Neural cell (in vitro differentiated cells): ENCODE data around the gene NTN5. TPM values are rescaled to one million over a fixed set of nuclear protein-coding genes. Genes with fewer than 3 reads are reported as not detected.

ENCODE experiments used
- H2AFZ ChIP-seq: fragments of 200-600, 300-800 bp; sonication (generic), shearing (Covaris generic); 2 replicates; pipeline ENCODE4 v1.6.0; 2014; ENCODE audit warnings: low read depth, mild to moderate bottlenecking, antibody characterized with exemption, low read length, moderate library complexity
- H3F3A ChIP-seq: fragments of 200-600 bp; shearing (Covaris generic); 2 replicates; pipeline ENCODE4 v1.6.1; 2016; ENCODE audit warnings: mild to moderate bottlenecking, moderate library complexity, mixed read lengths, antibody characterized with exemption, low read length; ENCODE audit not compliant: insufficient read depth, poor library complexity, severe bottlenecking
- H3K27ac ChIP-seq: fragments of 200-600, 300-800 bp; sonication (generic), shearing (Covaris generic); 2 replicates; pipeline ENCODE4 v1.5.1; 2014; ENCODE audit warnings: mild to moderate bottlenecking, low read length, moderate library complexity
- H3K27me3 ChIP-seq: fragments of 300-800, 200-600 bp; sonication (generic), shearing (Covaris generic); 2 replicates; pipeline ENCODE4 v1.6.0; 2014; ENCODE audit warnings: mild to moderate bottlenecking, low read depth, low read length, moderate library complexity; ENCODE audit not compliant: insufficient read depth
- H3K36me3 ChIP-seq: fragments of 300-800, 200-600 bp; sonication (generic), shearing (Covaris generic); 2 replicates; pipeline ENCODE4 v1.5.1; 2014; ENCODE audit warnings: mild to moderate bottlenecking, antibody characterized with exemption, low read length, moderate library complexity; ENCODE audit not compliant: insufficient read depth
- H3K4me2 ChIP-seq: fragments of 300-800, 200-600 bp; sonication (generic), shearing (Covaris generic); 2 replicates; pipeline ENCODE4 v1.6.0; 2014; ENCODE audit warnings: mild to moderate bottlenecking, low read length
- H3K4me3 ChIP-seq: fragments of 300-800, 200-600 bp; sonication (generic), shearing (Covaris generic); 2 replicates; pipeline ENCODE4 v1.5.1; 2014; ENCODE audit warnings: mild to moderate bottlenecking, low read length, moderate library complexity
- H3K79me2 ChIP-seq: fragments of 200-600 bp; shearing (Covaris generic); replicated peaks from 2 replicates; pipeline ENCODE4 v1.6.0; 2014; ENCODE audit warnings: mild to moderate bottlenecking, low read length, moderate library complexity; ENCODE audit not compliant: insufficient read depth
- H3K9ac ChIP-seq: fragments of 300-800, 200-600 bp; sonication (generic), shearing (Covaris generic); 2 replicates; pipeline ENCODE4 v1.6.1; 2016; ENCODE audit warnings: mild to moderate bottlenecking, low read length, mixed read lengths
- H3K9me2 ChIP-seq: fragments of 200-600 bp; shearing (Covaris generic); 2 replicates; pipeline ENCODE4 v1.6.1; 2016; ENCODE audit warnings: mild to moderate bottlenecking, low read length, mixed read lengths; ENCODE audit not compliant: insufficient read depth
- H3K9me3 ChIP-seq: fragments of 200-600, 300-800 bp; sonication (generic), shearing (Covaris generic); 2 replicates; pipeline ENCODE4 v1.6.1; 2016; ENCODE audit warnings: mild to moderate bottlenecking, mixed run types, low read length, moderate library complexity, mixed read lengths
- H4K20me1 ChIP-seq: fragments of 200-600 bp; shearing (Covaris generic); 2 replicates; pipeline ENCODE4 v1.6.1; 2016; ENCODE audit warnings: mild to moderate bottlenecking, mixed run types; ENCODE audit not compliant: insufficient read depth
- EP300 ChIP-seq: fragments of 450-650 bp; conservative IDR thresholded peaks from 2 replicates; pipeline ENCODE4 v1.6.1; 2014; ENCODE audit warnings: antibody characterized with exemption, mild to moderate bottlenecking, moderate library complexity; ENCODE audit not compliant: poor library complexity, severe bottlenecking
- EZH2 ChIP-seq: fragments of 200-600, 300-800 bp; shearing (Covaris generic), sonication (generic); IDR thresholded peaks from 2 replicates; pipeline ENCODE4 v1.6.1; 2014; ENCODE audit warnings: antibody characterized with exemption, low read length, borderline replicate concordance, mild to moderate bottlenecking; ENCODE audit not compliant: insufficient read depth, poor library complexity, severe bottlenecking
- MXI1 ChIP-seq: fragments of 450-650 bp; conservative IDR thresholded peaks from 2 replicates; pipeline ENCODE4 v1.6.1; 2014; ENCODE audit warnings: antibody characterized with exemption, mild to moderate bottlenecking; ENCODE audit not compliant: poor library complexity, severe bottlenecking
- POLR2AphosphoS5 ChIP-seq: IDR thresholded peaks from 2 replicates; pipeline ENCODE4 v1.6.1; 2012
- RAD21 ChIP-seq: fragments of 450-650 bp; conservative IDR thresholded peaks from 2 replicates; pipeline ENCODE4 v1.6.1; 2014; ENCODE audit warnings: antibody characterized with exemption, mild to moderate bottlenecking, moderate library complexity
- SMC3 ChIP-seq: fragments of 450-650 bp; conservative IDR thresholded peaks from 2 replicates; pipeline ENCODE4 v1.6.1; 2014; ENCODE audit warnings: antibody characterized with exemption, mild to moderate bottlenecking, moderate library complexity; ENCODE audit not compliant: poor library complexity
- TAF1 ChIP-seq: IDR thresholded peaks from 2 replicates; pipeline ENCODE4 v1.6.1; 2012; ENCODE audit warnings: low read depth
- polyA plus RNA-seq: library from polyadenylated mRNA; depleted of rRNA; stranded (reverse); fragments of >200 nt; gene quantifications from 2 replicates; pipeline ENCODE4 v1.2.3, GENCODE V29; 2014
- TF ChIP-seq, protein P1 (sequence below): IDR thresholded peaks from 2 replicates; pipeline ENCODE4 v1.6.1; 2012; ENCODE audit warnings: borderline replicate concordance
- TF ChIP-seq, protein P2 (sequence below): fragments of 450-650 bp; IDR thresholded peaks from 2 replicates; pipeline ENCODE4 v1.5.1; 2014; ENCODE audit warnings: antibody characterized with exemption, mild to moderate bottlenecking, moderate library complexity; ENCODE audit not compliant: poor library complexity, severe bottlenecking

Gene NTN5
- polyA plus RNA-seq, 1 donor from 2014 or later = not detected

DNA sequence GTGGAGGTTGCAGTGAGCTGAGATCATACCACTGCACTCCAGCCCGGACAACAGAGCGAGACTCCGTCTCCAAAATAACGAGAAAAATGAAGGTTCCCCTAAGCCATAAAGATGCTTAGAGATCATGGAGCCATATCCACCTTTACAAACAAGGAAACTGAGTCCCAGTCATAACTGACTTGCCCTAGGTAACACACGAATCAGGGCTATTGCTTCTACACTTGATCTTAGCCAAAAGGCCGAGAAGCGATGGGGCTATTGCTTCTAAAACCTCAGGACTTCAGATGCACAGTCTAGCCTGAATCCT, 38.8 kb downstream of the NTN5 start:
- Histone ChIP-seq H3K4me3 (peak overlapping the region; percentile 66), H3F3A (peaks cover 7% of the 10 kb centered on the region), H3K9ac (peak overlapping the region; percentile 51), H3K36me3 (no peaks in the 10 kb centered on the region), H3K27me3 (no peaks in the 10 kb centered on the region), H4K20me1 (no peaks in the 10 kb centered on the region), H2AFZ (no peak overlapping the region), H3K27ac (peak overlapping the region; percentile 73), H3K79me2 (no peaks in the 10 kb centered on the region), H3K9me2 (no peaks in the 10 kb centered on the region), H3K9me3 (no peaks in the 10 kb centered on the region), H3K4me2 (peak overlapping the region; percentile 62)
- TF ChIP-seq, protein P1, sequence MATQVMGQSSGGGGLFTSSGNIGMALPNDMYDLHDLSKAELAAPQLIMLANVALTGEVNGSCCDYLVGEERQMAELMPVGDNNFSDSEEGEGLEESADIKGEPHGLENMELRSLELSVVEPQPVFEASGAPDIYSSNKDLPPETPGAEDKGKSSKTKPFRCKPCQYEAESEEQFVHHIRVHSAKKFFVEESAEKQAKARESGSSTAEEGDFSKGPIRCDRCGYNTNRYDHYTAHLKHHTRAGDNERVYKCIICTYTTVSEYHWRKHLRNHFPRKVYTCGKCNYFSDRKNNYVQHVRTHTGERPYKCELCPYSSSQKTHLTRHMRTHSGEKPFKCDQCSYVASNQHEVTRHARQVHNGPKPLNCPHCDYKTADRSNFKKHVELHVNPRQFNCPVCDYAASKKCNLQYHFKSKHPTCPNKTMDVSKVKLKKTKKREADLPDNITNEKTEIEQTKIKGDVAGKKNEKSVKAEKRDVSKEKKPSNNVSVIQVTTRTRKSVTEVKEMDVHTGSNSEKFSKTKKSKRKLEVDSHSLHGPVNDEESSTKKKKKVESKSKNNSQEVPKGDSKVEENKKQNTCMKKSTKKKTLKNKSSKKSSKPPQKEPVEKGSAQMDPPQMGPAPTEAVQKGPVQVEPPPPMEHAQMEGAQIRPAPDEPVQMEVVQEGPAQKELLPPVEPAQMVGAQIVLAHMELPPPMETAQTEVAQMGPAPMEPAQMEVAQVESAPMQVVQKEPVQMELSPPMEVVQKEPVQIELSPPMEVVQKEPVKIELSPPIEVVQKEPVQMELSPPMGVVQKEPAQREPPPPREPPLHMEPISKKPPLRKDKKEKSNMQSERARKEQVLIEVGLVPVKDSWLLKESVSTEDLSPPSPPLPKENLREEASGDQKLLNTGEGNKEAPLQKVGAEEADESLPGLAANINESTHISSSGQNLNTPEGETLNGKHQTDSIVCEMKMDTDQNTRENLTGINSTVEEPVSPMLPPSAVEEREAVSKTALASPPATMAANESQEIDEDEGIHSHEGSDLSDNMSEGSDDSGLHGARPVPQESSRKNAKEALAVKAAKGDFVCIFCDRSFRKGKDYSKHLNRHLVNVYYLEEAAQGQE = no peak
- no peak for TF ChIP-seq RAD21
- TF ChIP-seq EZH2 = no peak
- no peak for TF ChIP-seq MXI1
- no peak for TF ChIP-seq EP300
- no peak for TF ChIP-seq TAF1

DNA sequence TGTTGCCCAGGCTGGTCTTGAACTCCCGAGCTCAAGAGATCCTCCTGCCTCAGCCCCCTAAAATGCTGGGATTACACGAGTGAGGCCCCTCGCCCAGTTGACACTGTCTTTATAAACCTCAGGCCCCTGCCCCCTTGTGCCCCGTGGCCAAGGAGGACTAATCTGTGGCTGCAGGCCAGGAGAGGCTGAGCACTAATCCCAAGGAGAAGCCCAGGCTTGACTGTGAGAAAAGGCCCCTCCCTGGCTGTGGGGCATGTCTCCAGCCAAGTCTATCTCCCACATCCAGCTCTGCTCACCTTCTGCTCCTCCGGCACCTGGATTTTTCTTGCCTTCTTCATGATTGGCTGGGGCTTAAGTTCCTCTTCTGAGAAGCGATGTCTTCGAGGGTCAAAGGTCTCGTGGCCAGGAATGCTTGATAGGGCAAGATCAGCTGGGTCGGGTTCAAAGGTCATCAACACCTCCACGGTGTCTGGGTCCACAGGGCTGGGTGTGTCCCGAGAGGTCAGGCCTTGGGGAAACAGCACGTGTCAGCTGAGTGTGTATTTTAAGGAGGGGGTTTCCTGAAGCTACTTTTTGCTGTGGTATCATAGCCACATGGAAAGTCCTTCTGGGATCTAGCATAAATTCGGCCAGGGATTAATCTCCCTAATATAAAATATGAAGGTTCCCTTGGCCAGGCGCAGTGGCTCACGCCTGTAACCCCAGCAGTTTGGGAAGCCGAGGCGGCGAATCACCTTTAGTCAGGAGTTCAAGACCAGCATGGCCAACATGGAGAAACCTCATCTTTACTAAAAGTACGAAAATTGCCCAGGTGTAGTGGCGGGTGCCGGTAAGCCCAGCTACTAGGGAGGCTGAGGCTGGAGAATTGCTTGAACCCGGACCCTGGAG, 39.4 kb downstream of the NTN5 start:
- H3K36me3 ChIP-seq = no peaks in the 10 kb centered on the region
- no peaks in the 10 kb centered on the region for H3K79me2 ChIP-seq
- no peaks in the 10 kb centered on the region for H3K9me3 ChIP-seq
- no peaks in the 10 kb centered on the region for H3K27me3 ChIP-seq
- peak overlapping the region; percentile 51 for H3K9ac ChIP-seq
- H3F3A ChIP-seq = peaks cover under 1% of the 10 kb centered on the region
- H4K20me1 ChIP-seq = no peaks in the 10 kb centered on the region
- peak overlapping the region; percentile 73 for H3K27ac ChIP-seq
- H2AFZ ChIP-seq = no peak overlapping the region
- H3K9me2 ChIP-seq = no peaks in the 10 kb centered on the region
- H3K4me2 ChIP-seq = peak overlapping the region; percentile 62
- H3K4me3 ChIP-seq = peak overlapping the region; percentile 66
- TF ChIP-seq SMC3 (no peak), RAD21 (no peak), EP300 (no peak), TAF1 (no peak), EZH2 (no peak), POLR2AphosphoS5 (no peak)
- TF ChIP-seq, protein P1 = no peak
- TF ChIP-seq, protein P2, sequence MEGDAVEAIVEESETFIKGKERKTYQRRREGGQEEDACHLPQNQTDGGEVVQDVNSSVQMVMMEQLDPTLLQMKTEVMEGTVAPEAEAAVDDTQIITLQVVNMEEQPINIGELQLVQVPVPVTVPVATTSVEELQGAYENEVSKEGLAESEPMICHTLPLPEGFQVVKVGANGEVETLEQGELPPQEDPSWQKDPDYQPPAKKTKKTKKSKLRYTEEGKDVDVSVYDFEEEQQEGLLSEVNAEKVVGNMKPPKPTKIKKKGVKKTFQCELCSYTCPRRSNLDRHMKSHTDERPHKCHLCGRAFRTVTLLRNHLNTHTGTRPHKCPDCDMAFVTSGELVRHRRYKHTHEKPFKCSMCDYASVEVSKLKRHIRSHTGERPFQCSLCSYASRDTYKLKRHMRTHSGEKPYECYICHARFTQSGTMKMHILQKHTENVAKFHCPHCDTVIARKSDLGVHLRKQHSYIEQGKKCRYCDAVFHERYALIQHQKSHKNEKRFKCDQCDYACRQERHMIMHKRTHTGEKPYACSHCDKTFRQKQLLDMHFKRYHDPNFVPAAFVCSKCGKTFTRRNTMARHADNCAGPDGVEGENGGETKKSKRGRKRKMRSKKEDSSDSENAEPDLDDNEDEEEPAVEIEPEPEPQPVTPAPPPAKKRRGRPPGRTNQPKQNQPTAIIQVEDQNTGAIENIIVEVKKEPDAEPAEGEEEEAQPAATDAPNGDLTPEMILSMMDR = no peak
